NCI-H1930 (cell line): ENCODE data around the gene NKAIN1.

ENCODE experiments used
- DNase-seq, 2 experiments: peaks; one replicate each; lab custom pipeline; 2025; lab: John Stamatoyannopoulos, UW

The NKAIN1 gene

DNA sequence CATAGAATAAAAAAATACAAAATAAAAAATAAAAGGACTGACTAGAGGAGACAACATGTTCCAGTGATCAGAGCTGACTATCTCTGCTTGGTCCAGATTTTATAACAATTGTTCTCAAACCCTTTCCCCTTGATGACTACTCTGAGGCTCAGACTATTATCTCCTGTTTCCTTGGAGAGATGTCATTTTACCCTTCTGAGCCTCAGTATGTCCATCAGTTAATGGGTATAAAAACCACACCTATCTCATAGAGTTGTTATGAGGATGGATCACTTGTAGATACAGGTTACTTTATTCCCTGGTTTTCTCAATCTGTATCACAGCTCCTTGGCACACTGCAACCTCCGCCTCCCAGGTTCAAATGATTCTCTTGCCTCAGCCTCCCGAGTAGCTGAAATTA is 7.0 kb downstream of the NKAIN1 start:
- DNase-seq: no peak

DNA sequence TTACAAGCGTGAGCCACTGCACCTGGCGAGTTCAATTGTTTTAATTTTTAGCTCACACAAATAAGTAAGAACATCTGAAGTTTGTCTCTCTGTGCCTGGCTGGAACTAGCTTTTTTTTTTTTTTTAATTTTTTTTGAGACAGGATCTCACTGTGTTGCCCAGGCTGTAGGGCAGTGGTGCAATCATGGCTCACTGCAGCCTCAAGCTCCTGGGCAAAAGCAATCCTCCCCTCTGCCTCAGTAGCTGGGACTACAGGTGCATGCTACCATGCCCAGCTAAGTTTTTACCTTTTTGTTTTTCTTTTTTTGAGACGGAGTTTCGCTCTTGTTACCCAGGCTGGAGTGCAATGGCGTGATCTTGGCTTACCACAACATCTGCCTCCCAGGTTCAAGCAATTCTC is 7.9 kb downstream of the NKAIN1 start:
- DNase-seq: no peak

DNA sequence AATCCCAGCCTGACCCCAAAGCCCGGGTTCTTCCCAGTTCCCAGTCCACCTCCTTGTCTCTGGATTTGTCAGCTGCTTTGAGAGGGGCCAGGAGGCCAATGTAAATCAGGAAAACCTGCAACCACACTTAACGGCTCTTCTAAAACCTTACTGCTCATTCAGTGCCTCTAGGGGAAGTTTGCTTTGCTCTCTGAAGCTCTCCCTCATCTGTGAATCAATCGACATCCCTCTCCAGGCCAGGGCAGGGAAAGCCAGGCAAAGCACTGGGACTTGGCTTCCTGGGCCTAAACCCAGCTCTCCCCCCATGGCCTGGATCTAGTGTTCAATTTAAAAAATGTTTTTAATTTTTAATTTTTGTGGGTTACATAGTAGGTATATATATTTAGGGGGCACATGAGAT is 9.3 kb downstream of the NKAIN1 start:
- DNase-seq: no peak

DNA sequence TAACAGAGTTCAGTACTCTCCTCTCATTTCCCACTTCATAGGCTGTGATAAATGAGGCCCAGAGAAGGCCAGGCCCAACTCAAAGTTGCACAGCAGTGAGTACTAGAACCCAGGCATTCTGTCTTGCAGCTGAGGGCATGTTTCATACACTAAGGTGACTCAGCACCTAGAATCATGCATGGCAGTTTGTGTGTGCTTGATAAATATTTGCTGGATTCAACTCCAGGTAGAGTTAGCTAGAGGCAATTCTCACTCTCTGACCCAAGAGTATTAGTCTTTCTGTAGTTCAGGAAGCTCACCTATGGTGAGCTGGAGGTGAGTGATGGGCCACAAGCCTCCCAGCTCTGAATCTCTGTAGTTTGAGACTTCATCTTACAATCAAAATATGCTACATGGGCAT is 10.7 kb downstream of the NKAIN1 start:
- no peak for DNase-seq

DNA sequence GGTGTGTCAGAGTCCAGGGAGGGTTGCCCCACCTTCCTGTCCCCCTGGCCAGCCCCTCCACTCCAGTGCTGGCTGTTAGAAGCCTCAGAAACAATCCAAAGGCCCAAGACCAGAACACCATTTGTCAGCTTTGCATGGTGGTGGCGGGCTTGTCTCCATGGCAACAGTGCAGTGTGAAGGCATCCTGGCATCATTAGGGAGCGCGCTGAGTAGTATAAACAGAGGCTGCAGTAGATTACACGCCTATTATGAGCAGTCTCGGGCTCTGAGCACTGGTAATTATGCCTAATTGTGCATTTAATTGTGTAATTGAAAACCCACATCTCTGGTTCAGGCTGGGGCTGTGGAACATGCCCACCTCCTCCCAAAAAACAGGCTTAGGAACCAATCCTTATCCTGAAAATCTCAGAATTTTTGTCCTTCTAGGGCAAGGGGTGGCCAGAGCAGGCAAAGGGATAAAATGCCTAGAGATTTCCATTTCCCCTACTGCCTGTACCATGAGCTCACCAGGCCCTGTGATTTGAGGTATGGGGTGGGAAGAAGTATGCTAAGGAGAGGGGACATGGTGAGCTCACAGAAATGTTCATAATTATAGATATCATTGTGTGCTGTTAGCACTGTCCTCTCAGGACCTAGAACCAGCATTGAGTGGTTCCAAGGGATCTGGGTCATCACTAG is 11.7 kb downstream of the NKAIN1 start:
- DNase-seq: no peak

DNA sequence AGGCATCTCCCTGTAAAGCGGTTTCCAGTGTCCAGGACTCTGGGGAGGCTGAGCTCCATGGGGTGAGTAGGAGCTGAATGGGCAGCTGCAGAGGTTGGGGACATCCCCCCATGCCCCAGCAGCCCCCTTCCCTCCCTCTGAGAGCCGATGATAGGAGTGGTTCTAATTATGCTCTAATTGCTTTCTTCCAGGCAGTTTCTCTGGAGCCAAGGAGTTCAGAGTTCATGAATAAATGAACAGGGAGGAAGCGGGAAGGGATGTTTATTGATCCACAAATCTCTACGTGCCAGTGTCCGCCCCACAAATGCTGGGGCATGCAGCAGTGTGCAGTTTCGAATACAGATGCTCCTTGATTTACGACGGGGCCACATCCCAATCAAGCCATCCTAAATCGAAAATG is 15.6 kb downstream of the NKAIN1 start:
- no peak for DNase-seq

DNA sequence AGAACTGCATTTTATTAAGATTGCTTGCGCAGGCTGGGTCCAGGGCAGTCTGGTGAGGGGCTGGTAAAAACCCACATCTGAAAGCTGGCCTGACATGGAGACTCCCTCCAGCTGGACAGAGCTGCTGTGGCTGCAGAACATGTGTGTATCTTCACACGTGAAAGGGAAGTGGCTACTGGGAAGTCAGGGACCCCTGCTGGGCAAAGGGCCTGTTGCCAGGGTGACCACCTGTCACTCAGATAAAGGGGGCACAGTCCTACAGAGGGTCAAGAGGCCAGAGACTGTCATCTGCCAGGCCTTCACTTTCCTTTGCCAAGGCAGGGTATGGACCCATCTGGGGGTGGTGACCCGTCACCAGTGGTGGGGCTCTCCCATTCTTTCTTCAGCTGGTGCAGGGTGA is 17.5 kb downstream of the NKAIN1 start:
- no peak for DNase-seq

DNA sequence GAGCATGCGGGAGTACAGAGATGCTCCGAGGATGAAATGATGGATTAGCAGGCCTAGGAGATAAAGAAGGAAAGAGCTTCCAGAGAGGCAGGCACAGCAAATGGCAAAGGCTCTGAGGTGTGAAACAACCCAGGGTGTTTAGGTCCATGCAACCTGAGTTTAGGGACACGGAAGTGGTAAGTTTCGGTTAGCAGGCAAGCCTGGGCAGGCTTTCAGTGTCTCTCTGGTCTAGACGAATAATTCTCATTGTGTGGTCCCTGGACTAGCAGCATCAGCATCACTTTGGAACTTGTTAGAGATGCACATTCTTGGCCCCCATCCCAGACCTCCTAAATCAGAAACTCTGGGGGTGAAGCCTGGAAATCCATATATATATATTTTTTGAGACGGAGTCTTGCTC is 18.6 kb downstream of the NKAIN1 start:
- DNase-seq: no peak

DNA sequence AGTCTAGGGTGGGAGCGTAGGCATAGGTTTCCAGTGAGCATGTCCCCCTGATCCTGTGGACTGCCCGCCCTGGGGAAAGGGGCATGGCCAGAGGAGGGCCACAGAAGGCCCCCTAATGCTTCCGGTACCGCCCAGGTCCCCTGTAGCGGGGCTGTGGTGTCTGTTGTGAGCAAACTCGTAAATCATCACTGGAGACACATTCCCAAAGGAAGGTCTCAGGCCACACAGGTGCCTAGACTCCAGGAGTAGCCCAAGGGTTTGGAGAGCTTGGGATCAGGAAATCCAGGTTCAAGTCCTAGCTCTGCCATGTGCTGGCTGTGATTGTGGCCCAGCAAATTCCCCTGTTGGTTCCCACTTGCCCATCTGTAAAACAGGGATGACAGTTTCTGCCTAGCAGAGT is 20.2 kb downstream of the NKAIN1 start:
- DNase-seq: no peak

DNA sequence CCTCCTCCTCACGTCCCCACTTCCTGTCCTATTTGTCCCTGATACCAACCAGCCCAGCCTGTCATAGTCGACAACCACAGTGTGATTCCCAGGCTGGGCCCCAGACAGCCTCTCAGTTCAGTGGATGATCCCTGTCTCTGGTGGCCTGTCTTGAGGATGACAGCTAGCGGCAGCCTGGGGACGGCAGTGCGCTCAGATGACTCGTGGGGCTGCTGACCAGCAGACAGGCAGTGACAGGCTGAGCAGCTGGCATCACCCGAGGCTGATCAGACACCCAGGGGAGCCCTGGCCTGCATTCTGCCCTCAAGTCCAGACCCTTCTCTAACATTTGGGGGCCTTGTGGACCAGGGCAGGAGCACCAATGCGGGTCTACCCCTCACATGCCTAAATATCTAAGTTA is 21.0 kb downstream of the NKAIN1 start:
- DNase-seq: no peak

DNA sequence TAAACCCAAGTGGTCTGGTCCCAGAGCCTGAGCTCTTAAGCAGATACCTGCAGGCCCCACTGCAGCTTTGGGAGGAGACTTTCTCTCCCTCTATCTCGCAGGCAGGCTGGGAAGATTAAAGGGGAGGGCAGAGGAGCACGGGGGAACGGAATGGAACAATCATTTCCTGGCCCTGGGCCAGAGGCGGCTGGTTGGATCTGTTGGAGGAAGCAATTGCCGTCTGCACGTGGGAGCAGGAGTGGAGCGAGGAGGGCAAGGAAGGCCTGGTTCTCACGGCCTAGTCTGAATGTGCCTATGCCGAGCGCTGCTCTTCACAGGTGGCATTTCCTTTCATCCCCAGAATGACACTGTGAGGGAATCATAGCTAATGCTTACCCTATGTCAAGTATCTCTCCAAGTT is 23.7 kb downstream of the NKAIN1 start:
- no peak for DNase-seq

DNA sequence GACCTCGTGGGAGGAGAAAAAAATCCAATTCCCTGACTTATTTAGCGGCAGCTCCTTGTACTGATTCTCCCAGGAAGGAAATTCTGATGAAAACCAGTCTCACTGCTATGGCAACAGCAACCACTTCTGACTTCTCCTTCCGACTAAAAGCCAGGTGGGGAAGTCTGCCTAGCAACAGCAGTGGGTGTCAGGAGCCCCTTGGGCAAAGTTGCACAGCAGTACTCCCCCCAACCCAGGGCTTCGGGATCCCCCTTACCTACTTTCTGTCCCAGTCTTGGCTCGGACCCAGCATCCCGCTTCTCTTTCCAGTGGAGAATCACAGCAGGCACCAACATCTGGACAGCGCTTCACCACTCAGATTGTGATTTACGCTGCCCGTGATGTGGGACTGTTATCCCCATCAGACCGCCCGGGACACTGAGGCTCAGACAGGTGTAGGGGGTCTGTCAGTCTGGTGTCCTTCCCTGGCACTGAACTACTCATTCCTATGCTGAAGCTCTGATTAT is 24.6 kb downstream of the NKAIN1 start:
- DNase-seq: no peak

DNA sequence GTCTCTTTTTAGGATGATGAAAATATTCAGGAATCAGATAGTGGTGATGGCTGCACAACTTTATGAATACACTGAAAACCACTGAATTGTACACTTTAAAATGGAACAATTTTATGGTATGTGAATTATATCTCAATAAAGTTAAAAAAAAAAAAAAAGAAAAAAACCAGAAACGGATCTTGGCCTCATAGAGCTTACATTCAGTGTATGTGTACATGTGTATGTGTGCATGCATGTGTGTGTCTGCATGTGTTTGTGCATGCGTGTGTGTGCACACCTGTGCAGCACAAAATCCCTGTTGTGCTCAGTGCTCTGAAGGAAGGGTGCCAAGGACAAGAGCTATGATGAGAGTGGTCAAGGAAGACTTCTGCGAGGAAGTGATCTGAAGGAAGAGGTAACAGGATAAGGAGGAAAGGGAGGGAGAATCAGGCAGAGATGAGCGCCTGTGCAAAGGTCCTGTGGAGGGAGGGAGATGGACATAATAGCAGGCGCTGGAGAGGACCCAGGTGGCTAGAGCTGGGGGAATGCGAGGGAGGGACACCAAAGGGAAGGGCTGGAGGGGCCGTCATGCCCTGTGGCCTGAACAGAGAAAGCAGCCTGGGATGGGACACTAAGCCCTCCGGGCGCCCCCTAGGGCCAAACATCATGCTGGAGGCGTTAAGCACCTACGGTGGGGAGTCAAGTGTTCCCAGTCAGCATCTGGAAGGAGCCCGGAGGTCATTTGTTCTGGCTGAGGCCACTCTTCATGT is 25.2 kb downstream of the NKAIN1 start:
- DNase-seq: no peak

DNA sequence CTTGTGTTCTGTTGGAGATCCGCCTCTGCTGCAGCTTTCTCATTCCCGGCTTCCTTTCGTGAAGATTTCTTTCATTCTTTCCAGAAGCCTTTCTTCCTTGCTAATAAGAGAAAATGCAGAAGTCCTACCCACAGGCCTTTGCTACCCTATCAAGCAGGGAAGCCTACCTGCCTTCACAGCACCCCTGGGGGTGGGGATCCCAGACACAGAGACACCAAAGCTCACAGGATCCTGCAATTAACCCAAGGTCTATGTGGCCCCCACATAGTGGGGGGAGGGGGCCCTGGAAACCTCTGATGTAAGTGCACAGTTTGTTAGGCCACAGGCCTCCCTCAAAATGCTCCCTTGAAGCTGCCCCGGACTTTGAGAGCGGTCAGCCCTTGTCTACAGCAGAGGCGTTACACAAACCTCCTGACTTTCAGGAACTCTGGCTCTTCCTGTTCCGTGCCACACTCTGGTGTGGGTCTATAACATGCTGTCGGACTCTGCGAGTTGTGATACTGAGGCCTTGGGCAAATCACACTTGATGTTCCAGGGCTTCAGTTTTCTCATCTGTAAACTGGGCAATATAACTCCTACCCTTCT is 31.2 kb downstream of the NKAIN1 start:
- DNase-seq: no peak

DNA sequence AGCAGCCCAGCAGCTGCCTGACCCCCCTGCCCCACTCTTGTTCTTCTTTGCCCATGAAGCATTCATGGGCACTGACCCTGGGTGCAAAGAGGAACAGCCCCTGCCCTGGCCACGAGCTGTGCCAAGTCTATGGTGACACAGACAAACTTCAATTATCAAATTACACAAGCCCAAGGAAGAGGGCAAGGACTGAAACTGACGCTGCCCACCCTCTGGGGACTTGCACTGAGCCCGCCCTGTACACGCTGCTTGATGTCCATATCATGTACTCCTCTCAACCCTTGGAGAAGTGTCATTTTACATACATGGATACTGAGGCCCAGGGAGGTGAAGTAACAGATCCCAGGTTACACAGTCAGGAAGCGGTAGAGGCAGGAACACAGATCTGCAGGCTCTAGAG is 32.1 kb downstream of the NKAIN1 start:
- no peak for DNase-seq

DNA sequence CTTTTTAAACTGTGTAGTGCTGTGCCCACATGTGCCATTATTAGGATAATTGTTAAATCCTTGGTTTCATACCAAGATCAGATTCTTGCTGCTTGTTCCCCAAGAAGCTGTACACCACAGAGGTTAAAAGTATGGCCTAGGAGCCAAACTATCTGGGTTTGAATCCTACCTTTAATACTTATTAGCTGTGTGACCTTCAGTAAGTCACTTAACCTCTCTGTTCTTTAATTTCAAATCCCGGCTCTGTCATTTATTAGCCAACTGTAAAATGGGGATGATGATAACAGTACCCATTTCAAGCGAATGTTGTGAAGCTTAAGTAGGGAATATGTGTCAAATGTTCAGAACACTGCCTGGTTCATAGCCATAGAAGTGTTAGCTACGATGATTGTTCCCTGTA is 32.6 kb downstream of the NKAIN1 start:
- DNase-seq: no peak

DNA sequence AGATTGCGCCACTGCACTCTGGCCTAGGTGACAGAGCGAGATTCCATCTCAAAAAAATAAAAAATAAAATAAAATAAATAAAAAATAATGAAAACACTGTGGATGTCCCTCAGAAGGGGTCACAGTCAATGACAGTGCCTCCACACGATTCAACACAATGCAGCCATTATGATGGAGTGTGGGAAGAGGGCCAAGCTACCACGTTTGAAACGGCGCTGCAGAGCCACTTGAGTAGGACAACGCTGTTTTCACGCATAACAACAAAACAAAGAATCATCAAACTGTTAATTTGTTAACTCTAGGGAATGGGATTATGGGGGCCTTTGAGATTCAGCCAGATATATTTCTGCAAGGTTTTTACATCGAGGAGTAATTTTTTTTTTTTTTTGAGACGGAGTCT is 36.5 kb downstream of the NKAIN1 start:
- DNase-seq: no peak

DNA sequence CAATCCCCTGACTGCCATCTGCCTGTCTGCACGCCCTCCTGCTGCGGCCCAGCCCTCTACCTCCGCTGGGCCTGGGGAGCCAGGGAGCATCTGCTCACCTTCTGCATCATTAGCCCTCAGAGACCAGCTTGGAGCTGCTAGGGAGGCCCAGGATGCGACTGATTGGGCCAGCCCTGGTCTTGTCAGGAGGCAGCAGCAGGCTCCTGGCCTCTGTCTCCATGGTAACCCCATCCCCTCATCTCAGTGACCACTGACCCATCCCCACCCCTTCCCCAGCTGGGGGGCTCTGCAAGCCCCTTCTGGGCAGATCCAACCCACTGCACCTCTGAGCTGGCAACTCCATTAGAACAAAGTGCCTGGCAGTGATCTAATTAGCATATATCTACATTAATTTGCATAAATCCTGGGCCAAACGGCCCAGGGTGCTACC is 37.7 kb downstream of the NKAIN1 start:
- no peak for DNase-seq

DNA sequence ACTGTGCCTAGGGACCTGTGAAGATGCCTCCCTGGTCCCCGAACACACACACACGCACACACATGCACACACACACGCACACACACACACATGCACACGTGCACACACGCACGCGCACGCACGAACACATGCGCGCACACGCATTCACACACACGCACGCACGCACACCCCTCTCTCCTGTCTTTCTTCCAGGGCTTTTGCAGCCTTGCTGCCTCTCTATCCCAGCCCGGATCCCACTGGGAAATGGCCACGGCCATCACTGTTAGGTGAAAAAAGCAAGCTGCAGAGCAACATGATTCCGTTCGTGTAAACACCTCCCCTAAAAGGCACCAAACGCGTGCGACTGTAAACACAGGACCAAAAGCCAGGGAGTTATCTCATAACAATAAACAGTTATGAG is 39.7 kb downstream of the NKAIN1 start:
- no peak for DNase-seq

DNA sequence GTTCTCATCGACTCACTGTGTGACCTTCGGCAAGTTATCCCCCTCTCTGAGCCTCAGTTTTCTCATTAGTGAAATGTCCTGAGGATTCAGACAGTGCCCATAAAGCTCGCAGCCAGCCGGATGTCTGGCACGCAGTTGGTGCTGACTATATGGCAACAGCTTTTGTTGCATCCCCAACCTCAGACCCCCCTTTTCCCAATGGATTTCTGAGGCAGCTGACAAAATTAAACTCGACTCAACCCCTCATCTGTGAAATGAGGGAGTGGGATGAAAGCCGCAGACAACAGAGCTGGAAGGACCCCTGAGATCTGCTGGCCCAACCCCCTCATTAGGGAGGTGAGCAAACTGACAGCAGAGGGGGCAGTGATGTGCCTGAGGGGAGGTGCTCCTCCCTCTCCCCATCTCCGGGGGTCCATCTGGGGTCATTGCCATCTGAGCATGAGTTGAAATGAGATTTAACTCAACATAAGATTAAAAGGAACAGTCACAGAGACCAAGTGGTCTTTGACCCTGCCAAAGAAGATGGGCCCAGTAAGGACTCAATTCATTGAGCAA is 40.4 kb downstream of the NKAIN1 start:
- DNase-seq: no peak

DNA sequence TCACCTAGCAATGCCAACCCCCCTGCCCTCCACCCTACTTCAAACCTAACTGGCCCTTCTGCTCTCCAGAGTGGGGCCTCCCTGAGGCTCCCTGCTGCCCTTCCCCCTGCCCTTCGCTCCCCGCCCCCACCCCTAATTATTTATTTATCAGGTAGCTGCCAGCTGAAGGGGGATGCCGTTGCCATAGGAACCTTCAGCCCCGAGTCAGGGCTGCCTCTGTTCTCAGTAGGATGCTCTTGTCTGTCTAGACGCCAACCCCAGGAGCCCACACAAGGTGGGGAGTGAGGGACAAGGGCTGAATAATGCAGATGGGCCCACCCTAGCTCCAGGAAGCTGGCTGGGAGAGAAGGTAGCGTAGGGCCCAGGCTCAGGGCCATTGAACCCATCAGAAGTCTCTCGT is 41.1 kb downstream of the NKAIN1 start:
- DNase-seq: no peak

DNA sequence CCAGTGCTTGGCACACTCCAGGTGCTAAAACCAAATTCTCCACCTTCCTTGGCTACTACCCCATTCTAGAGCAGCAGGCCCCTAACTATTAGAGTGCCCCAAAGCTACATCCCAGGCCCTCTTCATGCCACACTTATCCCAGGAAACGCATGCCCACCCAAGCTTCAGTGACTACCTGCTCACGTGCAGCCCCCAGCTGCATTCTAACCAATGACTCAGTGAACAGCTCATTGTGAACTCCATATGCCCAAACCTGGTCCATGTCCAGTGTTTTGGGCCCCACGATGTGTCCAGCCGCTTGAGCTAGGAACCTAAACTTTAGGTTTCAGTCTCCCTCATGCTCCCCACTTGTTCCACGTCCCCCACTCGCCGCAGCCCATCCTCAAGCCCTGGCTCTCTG is 41.5 kb downstream of the NKAIN1 start:
- DNase-seq: no peak

DNA sequence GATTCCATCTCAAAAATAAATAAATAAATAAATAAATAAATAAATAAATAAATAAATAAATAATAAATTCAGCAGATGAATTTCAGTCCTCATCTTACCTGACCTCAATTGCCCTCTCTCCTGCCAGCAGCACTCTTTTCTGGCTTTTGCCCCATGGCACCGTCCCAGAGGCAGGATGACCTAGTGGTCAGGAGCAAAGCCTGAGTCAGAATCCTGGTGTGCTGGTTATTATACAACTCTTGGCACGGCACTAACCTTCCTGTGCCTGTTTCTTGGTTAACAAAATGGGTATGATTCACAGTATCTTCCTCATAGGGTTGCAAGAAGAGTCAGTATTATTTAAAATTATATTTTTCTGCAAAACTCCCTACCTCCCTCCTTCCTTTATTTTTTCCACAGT is 43.0 kb downstream of the NKAIN1 start:
- no peak for DNase-seq
